HG02610 (cell line): ENCODE measurements around the gene C2CD4D.

ENCODE experiments used
- ATAC-seq: cut with Tn5 transposase; IDR thresholded peaks from one replicate; pipeline ENCODE4 v1.9.1; 2021; ENCODE audit warnings: mild to moderate bottlenecking, moderate library complexity; ENCODE audit not compliant: unreplicated experiment

The C2CD4D gene

DNA sequence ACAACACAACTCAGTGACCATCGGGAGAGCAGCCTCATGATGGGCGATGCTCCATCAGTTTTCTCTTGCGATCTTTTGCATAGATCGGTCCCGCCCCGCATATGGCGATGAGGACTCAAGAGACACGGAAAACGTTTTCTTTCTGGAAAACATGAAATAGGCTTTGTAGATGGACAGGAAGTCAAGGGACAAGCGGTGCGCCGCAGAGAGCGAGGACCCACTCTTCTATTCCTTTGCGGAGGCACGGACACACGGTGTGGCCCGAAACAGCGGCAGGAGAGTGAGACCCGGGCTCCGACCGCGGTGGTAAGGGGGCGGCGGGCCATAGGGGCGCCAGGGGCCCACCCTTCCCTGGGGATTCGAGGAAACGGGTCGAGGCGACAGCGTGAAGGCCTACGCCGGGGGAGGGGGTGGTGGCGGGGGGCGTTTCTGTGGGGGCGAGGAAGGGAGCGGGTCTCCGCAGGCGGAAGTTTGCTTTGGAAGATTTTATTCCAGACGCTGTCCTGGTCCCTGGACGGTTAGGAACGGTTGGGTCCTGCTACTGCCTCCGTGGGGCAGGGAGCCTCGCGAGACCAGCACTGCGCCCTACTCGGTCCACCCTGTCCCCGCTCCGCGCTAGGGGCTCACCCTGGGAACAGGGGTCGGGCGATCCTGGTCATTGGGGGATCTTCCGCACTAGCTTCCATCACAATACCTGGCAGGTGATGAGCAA lies 48.5 kb downstream of the C2CD4D start:
- ATAC-seq: no peak

DNA sequence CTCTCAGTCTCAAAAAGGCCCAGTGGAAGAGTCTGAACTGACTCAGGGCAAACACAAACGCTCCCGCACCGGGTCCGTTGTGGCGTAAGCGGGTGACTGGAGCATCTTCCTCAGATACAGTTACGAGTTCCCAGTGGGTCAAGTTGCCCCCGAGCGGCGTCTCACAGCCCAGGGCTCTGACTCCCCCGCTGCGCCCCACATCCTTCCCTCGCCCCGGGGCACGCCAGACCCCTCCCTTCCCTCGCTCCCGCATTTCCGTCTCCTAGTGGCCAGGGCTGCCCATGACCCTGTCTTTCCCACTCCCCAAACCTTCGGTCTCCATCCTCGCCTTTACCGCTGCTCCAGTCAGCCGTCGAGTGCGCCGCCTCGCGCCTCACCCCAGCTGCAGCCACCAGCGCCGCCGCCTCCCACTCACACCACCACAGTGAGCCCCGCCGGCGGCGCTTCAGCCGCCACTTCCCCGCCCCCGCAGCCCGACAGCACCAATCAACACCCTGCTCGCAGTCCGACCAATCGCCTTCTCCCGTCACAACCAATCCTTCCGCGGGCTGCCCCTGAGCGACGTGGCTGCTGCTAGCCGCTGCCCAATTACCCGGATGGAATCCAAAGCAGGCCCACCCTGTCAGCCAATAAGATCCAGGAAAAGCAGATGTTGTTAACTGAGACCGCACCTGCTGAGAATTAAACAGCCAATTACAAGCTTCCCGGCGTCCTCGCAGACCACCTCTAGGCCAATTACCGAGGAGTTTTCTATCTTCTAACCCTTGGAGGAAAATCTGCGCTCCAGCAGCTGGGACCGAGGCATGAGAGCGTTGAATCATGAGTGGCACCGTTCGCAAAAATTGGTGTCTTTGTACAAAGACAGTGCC lies 49.3 kb downstream of the C2CD4D start, which contains the start of gene TDRKH:
TDRKH (minus strand) TSS at position 430 of the 869 bp plus-strand sequence. CDS start 7,478 bp downstream, outside the sequence.
- peak; percentile 93 for ATAC-seq
